Measurements from ENCODE around the gene PRAME.

DNA sequence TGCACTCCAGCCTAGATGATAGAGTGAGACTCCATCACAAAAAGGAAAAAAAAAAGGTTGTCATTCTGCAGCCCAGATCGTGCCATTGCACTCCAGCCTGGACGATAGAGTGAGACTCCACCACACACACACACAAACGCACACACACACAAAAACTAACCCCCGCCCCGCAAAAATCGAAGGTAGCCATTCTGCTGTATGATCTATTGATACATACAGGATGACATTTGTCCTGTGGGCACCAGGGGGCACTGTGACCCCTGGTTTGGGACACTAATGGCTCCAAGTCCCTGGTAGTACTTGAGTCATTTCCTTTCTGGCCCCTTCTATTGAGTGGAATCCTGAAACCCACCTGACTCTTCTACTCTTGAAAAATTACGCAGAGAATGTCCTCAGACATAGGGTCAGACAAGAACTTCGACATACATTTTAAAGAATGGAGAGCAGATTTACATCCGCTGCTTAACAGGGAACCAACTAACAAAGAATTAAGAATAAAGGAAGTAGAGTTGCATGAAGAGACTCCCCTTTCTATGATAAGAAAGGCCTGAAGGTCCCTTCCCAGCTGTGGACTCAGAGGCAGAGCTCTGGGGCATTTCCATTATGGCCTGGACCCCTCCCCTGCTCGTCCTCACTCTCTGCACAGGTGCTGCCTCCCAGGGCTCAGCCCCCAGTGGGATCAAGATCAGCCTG, 35.0 kb upstream of the PRAME start:
- TF ChIP-seq, protein P1, sequence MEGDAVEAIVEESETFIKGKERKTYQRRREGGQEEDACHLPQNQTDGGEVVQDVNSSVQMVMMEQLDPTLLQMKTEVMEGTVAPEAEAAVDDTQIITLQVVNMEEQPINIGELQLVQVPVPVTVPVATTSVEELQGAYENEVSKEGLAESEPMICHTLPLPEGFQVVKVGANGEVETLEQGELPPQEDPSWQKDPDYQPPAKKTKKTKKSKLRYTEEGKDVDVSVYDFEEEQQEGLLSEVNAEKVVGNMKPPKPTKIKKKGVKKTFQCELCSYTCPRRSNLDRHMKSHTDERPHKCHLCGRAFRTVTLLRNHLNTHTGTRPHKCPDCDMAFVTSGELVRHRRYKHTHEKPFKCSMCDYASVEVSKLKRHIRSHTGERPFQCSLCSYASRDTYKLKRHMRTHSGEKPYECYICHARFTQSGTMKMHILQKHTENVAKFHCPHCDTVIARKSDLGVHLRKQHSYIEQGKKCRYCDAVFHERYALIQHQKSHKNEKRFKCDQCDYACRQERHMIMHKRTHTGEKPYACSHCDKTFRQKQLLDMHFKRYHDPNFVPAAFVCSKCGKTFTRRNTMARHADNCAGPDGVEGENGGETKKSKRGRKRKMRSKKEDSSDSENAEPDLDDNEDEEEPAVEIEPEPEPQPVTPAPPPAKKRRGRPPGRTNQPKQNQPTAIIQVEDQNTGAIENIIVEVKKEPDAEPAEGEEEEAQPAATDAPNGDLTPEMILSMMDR (IDR thresholded peaks at IDR 0.05), result peak; percentile 31 to 61 (median 43)
- TF ChIP-seq POLR2AphosphoS5 (IDR thresholded peaks at IDR 0.05) (no peak), EP300 (IDR thresholded peaks at IDR 0.05; ENCODE audit: low read depth) (no peak)
